HCT116 (cell line): ENCODE measurements around the gene ALX4. TPM values are rescaled to one million over a fixed set of nuclear protein-coding genes. Genes with fewer than 3 reads are reported as not detected.

Source experiments
- ATAC-seq: fragments of 200-7000 bp; cut with Tn5 transposase; 2 replicates; pipeline ENCODE4 v1.9.1; 2020; ENCODE audit warnings: mild to moderate bottlenecking, moderate library complexity
- BruUV-seq: library from RNA; stranded (reverse); fragments of 400-500 nt; replicated peaks from 2 replicates; lab custom pipeline; 2021; lab: Mats Ljungman, UMichigan
- CTCF ChIA-PET: fragments of 300-600 bp; sonication (Branson Sonifier 250); formaldehyde crosslinking; loops from one replicate; lab custom pipeline; 2021; ENCODE audit warnings: antibody characterized with exemption; lab: Charles Lee
- POLR2A ChIA-PET: fragments of 300-600, 350-600 bp; sonication (Branson Sonifier 250); formaldehyde crosslinking; loops from one replicate; lab custom pipeline; 2021; ENCODE audit warnings: antibody characterized with exemption; lab: Charles Lee
- RAD21 ChIA-PET, 2 experiments: fragments of 300-600 bp; sonication (Branson Sonifier 250); formaldehyde crosslinking; loops; one replicate each; lab custom pipeline; 2023; ENCODE audit warnings: low total read pairs in 2 of 2; ENCODE audit not compliant: uncharacterized antibody in 2 of 2, unreplicated experiment in 2 of 2, low non-redundant PET in 1 of 2; lab: Charles Lee
- DNase-seq: peaks from one replicate; pipeline ENCODE4 v3.0.0-alpha.2; 2010; ENCODE audit warnings: low read depth, low spot score
- H2AFZ ChIP-seq: fragments of 200-600 bp; shearing (Covaris generic), sonication (generic); 2 replicates; pipeline ENCODE4 v1.6.1; 2017; ENCODE audit warnings: low read depth, mixed run types, mixed read lengths, antibody characterized with exemption, low read length; ENCODE audit not compliant: poor library complexity, severe bottlenecking
- H3K27ac ChIP-seq: 2 replicates; pipeline ENCODE4 v1.5.1; 2012; ENCODE audit warnings: low read depth, low read length
- H3K27me3 ChIP-seq: fragments of 200-600 bp; sonication (generic); 2 replicates; pipeline ENCODE4 v1.6.1; 2016; ENCODE audit warnings: mixed run types, low read length, mixed read lengths; ENCODE audit not compliant: insufficient read depth
- H3K36me3 ChIP-seq, 2 experiments: fragments of 200-500 bp in 1 of 2; fragments of 200-600 bp in 1 of 2; sonication (Bioruptor generic) in 1 of 2; sonication (generic) in 1 of 2; 2 replicates each; pipeline versions ENCODE4 v1.5.1 to v1.6.1; 2014 to 2016; ENCODE audit warnings: low read length in 2 of 2, inconsistent platforms in 1 of 2, mixed read lengths in 1 of 2, mixed run types in 1 of 2; ENCODE audit not compliant: insufficient read depth in 2 of 2, control insufficient read depth in 1 of 2
- H3K4me1 ChIP-seq, 2 experiments: fragments of 200-600 bp in 1 of 2; sonication (generic) in 1 of 2; 2 replicates each; pipeline versions ENCODE4 v1.5.1 to v1.6.1; 2012 to 2017; ENCODE audit warnings: low read length in 2 of 2, inconsistent platforms in 1 of 2, mild to moderate bottlenecking in 1 of 2, mixed read lengths in 1 of 2, mixed run types in 1 of 2, moderate library complexity in 1 of 2; ENCODE audit not compliant: insufficient read depth in 2 of 2, control insufficient read depth in 1 of 2
- H3K4me2 ChIP-seq: fragments of 200-600 bp; sonication (generic); 2 replicates; pipeline ENCODE4 v1.6.1; 2017; ENCODE audit warnings: mixed run types, low read length, mixed read lengths
- H3K4me3 ChIP-seq, 2 experiments: fragments of 200-600 bp in 1 of 2; sonication (generic) in 1 of 2; replicated peaks in 1 of 2; 2 replicates each; pipeline ENCODE4 v1.5.1; 2011 to 2016; ENCODE audit warnings: low read length in 2 of 2, control low read depth in 1 of 2, low read depth in 1 of 2, mild to moderate bottlenecking in 1 of 2, mixed read lengths in 1 of 2, mixed run types in 1 of 2
- H3K79me2 ChIP-seq: fragments of 200-600 bp; sonication (generic); 2 replicates; pipeline ENCODE4 v1.6.1; 2017; ENCODE audit warnings: mild to moderate bottlenecking, mixed run types, low read length, moderate library complexity, mixed read lengths; ENCODE audit not compliant: insufficient read depth
- H3K9ac ChIP-seq: fragments of 200-600 bp; sonication (generic); 2 replicates; pipeline ENCODE4 v1.6.1; 2016; ENCODE audit warnings: low read length, mixed read lengths
- H3K9me2 ChIP-seq: fragments of 200-600 bp; sonication (generic), shearing (Covaris generic); 2 replicates; pipeline ENCODE4 v1.6.1; 2017; ENCODE audit warnings: mixed run types, mild to moderate bottlenecking, moderate library complexity; ENCODE audit not compliant: insufficient read depth
- H3K9me3 ChIP-seq, 2 experiments: fragments of 200-500 bp in 1 of 2; fragments of 200-600 bp in 1 of 2; sonication (Bioruptor generic) in 1 of 2; sonication (generic) in 1 of 2; 2 replicates each; pipeline ENCODE4 v1.6.1; 2014 to 2017; ENCODE audit warnings: low read length in 2 of 2, mixed read lengths in 2 of 2, inconsistent platforms in 1 of 2, low read depth in 1 of 2, mild to moderate bottlenecking in 1 of 2, mixed run types in 1 of 2, moderate library complexity in 1 of 2; ENCODE audit not compliant: control insufficient read depth in 1 of 2, insufficient read depth in 1 of 2
- H4K20me1 ChIP-seq: fragments of 200-600 bp; sonication (generic), shearing (Covaris generic); 2 replicates; pipeline ENCODE4 v1.6.1; 2017; ENCODE audit warnings: mixed run types, mild to moderate bottlenecking, moderate library complexity; ENCODE audit not compliant: insufficient read depth
- CEBPB ChIP-seq: IDR thresholded peaks from 2 replicates; pipeline ENCODE4 v1.6.1; 2012; ENCODE audit warnings: low read depth
- ELF1 ChIP-seq: IDR thresholded peaks from 2 replicates; pipeline ENCODE4 v1.6.1; 2012; ENCODE audit warnings: low read depth, borderline replicate concordance
- EZH2phosphoT487 ChIP-seq: fragments of 200-600 bp; IDR thresholded peaks from 2 replicates; pipeline ENCODE4 v1.6.1; 2018; ENCODE audit warnings: antibody characterized with exemption, borderline replicate concordance
- FOSL1 ChIP-seq: IDR thresholded peaks from 2 replicates; pipeline ENCODE4 v1.6.1; 2012; ENCODE audit warnings: low read depth
- MAX ChIP-seq: IDR thresholded peaks from 2 replicates; pipeline ENCODE4 v1.6.1; 2012
- POLR2A ChIP-seq: IDR thresholded peaks from 2 replicates; pipeline ENCODE4 v1.7.0; 2011; ENCODE audit warnings: borderline replicate concordance; ENCODE audit not compliant: insufficient read depth, insufficient read length; ENCODE audit errors: extremely low read depth
- POLR2AphosphoS5 ChIP-seq: IDR thresholded peaks from 2 replicates; pipeline ENCODE4 v1.6.1; 2011; ENCODE audit warnings: mild to moderate bottlenecking, low read depth, low read length, moderate library complexity
- RAD21 ChIP-seq: IDR thresholded peaks from 2 replicates; pipeline ENCODE4 v1.6.1; 2012; ENCODE audit warnings: low read depth, mild to moderate bottlenecking
- SIN3A ChIP-seq: IDR thresholded peaks from 2 replicates; pipeline ENCODE4 v1.6.1; 2012; ENCODE audit warnings: low read depth
- SRF ChIP-seq: IDR thresholded peaks from 2 replicates; pipeline ENCODE4 v1.6.1; 2012; ENCODE audit warnings: low read depth
- TCF7L2 ChIP-seq: IDR thresholded peaks from 2 replicates; pipeline ENCODE4 v1.7.0; 2011; ENCODE audit warnings: borderline replicate concordance, inconsistent platforms; ENCODE audit not compliant: insufficient read depth, insufficient read length; ENCODE audit errors: extremely low read depth
- YY1 ChIP-seq: IDR thresholded peaks from 2 replicates; pipeline ENCODE4 v1.6.1; 2011; ENCODE audit warnings: low read length, low read depth, moderate library complexity, mild to moderate bottlenecking; ENCODE audit not compliant: insufficient replicate concordance; ENCODE audit errors: extremely low read depth
- ZFX ChIP-seq: fragments of 450-650 bp; IDR thresholded peaks from 2 replicates; pipeline ENCODE4 v1.6.1; 2017
- ZNF274 ChIP-seq: fragments of 200-500 bp; sonication (Bioruptor generic); IDR thresholded peaks from 2 replicates; pipeline ENCODE4 v1.6.1; 2014; ENCODE audit warnings: mild to moderate bottlenecking, low read depth, low read length, inconsistent platforms
- intact Hi-C: fragments of 100-400 bp; cut with micrococcal nuclease; formaldehyde crosslinking; loops from 2 replicates; pipeline ENCODE4 v1.10.0; 2022
- total RNA-seq: library from RNA; stranded (reverse); gene quantifications from one replicate; pipeline ENCODE4 v1.2.1, GENCODE V29; 2021; ENCODE audit not compliant: unreplicated experiment

ALX4 gene
- total RNA-seq, 1 experiment from 2014 or later: not detected

DNA sequence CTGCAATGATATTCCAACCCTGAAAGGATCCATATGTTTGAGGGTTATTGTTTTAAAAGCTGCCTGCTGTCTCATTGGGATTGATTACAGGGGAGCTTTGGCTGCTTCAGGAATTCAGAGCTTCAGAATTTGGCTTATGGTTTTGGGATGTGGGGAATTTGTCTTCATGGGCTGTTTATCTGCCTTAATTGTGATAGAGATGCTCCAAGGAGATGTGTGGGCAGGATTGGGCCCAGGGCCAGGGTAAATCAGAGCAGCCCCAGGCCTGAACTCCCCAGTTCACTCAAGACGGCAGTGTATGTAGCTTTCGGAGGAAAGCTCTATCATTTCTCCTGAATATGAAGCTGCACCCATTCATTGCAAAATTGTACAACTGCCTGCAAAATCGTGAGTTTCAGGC lies 88.5 kb downstream of the ALX4 start:
- H3K9me3 ChIP-seq: no peaks in the 10 kb centered on the region
- H3K27ac ChIP-seq: no peak overlapping the region
- no peaks in the 10 kb centered on the region for H3K27me3 ChIP-seq
- H3K4me2 ChIP-seq: no peak overlapping the region
- H3K4me1 ChIP-seq: no peaks in the 10 kb centered on the region
- no peak overlapping the region for H2AFZ ChIP-seq
- DNase-seq (no peak), ATAC-seq (no peak)
- intact Hi-C loops: no loop called here
- no peaks in the 10 kb centered on the region for H4K20me1 ChIP-seq
- no peaks in the 10 kb centered on the region for H3K36me3 ChIP-seq
- H3K9me2 ChIP-seq: no peaks in the 10 kb centered on the region
- H3K9ac ChIP-seq: no peak overlapping the region
- ChIA-PET RAD21 (no interaction called here), POLR2A (no interaction called here), CTCF (no interaction called here)
- BruUV-seq: no TSS peak
- no peak for TF ChIP-seq ZNF274
- no peak for TF ChIP-seq RAD21
- no peak for TF ChIP-seq EZH2phosphoT487
- TF ChIP-seq POLR2AphosphoS5: no peak
- no peak for TF ChIP-seq SIN3A
- TF ChIP-seq TCF7L2: no peak
- TF ChIP-seq POLR2A: no peak
- TF ChIP-seq SRF: no peak
- TF ChIP-seq ZFX: no peak
- H3K4me3 ChIP-seq: no peak overlapping the region
- H3K79me2 ChIP-seq: no peaks in the 10 kb centered on the region

DNA sequence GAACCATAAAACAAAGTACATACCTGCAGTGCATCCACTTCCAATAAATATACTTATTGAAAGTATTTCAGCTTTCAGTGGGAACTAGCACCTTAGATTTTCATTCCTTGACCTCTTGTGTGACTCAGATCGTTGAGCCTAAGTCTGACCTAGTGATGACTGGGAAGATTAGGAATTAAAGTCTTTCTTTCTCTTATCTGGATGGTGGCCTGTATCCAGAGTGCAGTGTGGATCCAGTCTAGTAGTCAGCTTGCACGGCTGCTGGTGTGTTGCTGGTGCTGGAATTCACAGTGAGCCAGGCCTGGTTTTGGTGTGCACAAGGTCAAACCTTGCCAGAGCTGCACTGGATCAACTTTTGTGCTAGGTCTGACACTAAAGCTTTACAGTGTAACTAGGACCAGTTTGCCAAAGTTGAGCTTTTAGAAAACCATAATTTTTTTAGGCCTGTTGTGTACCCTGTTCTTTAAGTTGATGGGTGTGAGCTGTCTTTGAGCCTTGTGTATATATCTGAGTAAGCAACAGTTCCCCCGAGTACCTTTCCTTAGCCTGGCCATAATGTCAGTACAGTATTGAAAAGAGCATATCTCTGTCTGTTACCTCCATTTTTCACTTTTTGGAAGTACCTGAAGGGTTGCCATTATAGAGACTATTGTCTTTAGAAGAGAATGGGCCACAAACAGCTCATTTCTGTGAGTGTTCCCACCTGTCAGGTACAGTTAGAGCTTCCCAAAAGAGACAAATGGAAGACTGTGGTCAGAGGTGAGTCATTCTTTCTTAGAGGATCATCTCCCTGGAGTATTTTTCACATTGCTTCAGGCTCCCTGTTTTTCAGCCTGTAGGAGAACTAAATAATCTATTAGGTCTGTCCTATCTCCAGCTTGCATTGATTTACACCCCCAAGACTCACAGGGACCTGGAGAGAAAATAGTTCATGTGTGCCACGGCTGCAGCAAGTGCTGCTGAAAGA lies 89.8 kb downstream of the ALX4 start:
- DNase-seq: no peak
- Histone ChIP-seq H3K9me3 (no peaks in the 10 kb centered on the region), H3K4me3 (no peak overlapping the region), H3K79me2 (no peaks in the 10 kb centered on the region), H2AFZ (no peak overlapping the region), H4K20me1 (no peaks in the 10 kb centered on the region), H3K4me2 (no peak overlapping the region), H3K27me3 (no peaks in the 10 kb centered on the region), H3K9me2 (no peaks in the 10 kb centered on the region), H3K27ac (no peak overlapping the region), H3K9ac (no peak overlapping the region), H3K36me3 (no peaks in the 10 kb centered on the region), H3K4me1 (no peaks in the 10 kb centered on the region)
- TF ChIP-seq MAX (no peak), ZNF274 (no peak), POLR2A (no peak), CEBPB (no peak), TCF7L2 (no peak), ELF1 (no peak), YY1 (no peak), FOSL1 (no peak)
- ChIA-PET CTCF (no interaction called here), POLR2A (no interaction called here), RAD21 (no interaction called here)
- intact Hi-C loops: no loop called here
- BruUV-seq: no TSS peak
- no peak for ATAC-seq
